DMS79 (cell line): Measurements from ENCODE around the gene LIAS.
"Not testable (repeated sequence)": the region's sequence is repeated elsewhere in the genome, so short reads cannot be mapped to it uniquely, and the experiment has no call there.

Experiments
- DNase-seq: peaks from one replicate; lab custom pipeline; 2025; lab: John Stamatoyannopoulos, UW

LIAS gene

DNA sequence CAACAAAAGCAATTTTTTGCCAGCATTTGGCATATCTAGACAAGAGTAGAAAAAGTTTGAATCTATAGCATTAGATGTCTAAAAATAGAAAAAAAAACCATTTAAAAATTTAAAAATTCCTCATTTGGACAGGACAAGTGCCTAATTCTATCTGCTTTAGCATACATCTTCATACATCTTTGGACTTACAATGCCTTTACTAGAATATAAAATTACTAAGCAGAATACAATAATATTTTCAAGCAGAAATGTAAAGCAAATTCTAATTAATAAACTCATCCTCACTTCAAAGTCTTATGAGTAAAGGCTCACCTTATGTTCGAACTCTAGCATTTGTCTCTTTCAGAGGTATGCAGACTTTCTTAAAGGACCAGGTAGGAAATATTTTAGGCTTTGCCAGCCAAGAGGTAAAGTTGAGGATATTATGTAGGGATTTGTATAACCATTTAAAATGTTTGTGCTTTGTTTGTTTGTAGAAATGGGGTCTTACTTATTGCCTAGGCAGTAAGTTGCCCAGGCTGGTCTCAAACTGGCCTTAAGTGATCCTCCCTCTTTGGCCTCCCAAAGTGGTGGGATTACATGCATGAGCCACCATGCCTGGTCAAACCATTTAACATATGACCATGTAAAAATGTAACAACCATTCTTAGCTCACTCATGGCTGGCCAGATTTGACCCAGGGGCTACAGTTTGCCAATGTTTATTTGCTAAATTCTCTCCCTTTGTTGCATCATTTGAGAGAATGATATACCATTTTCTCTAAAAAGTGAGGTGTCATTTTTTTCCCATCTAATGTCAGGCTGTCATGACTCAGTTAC is 39.3 kb downstream of the LIAS start:
- DNase-seq = no peak

GRCh38 chr4:39498727-39499020 is 39.8 kb downstream of the LIAS start:
- DNase-seq = no peak

DNA sequence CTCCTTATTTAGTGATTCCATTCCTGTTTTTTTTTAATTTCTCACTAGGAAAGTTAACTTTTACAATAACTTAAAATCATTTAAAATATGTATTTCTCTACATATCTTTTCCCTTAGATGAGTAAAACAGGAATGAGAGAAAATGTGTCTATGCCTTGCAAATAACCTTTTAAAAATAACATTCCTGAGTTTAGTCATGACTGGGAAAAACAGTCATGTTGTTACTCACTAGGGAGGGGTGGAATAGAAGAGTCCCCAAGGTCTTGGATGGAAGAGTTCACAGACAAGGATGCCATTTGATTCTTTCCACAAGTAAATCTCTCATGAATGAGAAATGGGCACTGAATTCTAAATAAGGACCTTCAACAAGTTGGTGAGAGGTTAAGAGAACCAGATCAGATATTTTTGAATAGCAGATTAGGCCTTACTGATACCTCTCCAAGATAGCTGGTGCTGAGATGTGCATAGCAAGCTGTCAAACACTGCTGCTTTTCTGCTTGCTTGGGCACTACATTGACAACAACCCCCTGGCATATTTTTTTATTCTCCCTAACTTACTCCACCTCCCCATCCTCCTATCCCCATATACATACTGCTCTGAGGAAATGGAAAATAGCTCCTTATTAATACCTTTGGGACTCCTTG is 43.3 kb downstream of the LIAS start:
- no peak for DNase-seq

DNA sequence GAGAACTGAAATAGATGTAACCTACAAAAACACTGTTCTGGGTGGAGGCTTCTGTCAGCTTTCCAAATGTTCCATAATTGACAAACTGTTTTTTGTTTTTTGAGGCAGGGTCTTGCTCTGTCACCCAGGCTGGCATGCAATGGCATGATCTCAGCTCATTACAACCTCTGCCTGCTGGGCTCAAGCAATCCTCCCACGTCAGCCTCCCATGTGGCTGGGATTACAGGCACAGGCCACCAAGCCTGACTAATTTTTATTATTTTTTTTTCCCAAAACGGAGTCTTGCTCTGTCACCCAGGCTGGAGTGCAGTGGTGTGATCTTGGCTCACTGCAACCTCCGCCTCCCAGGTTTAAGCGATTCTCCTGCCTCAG is 43.8 kb downstream of the LIAS start:
- DNase-seq = not testable (repeated sequence)

- no peak for DNase-seq
Measured at GRCh38 chr4:39504538-39504937, 45.7 kb downstream of the LIAS start.

GRCh38 chr4:39505581-39505980 is 46.7 kb downstream of the LIAS start:
- no peak for DNase-seq

DNA sequence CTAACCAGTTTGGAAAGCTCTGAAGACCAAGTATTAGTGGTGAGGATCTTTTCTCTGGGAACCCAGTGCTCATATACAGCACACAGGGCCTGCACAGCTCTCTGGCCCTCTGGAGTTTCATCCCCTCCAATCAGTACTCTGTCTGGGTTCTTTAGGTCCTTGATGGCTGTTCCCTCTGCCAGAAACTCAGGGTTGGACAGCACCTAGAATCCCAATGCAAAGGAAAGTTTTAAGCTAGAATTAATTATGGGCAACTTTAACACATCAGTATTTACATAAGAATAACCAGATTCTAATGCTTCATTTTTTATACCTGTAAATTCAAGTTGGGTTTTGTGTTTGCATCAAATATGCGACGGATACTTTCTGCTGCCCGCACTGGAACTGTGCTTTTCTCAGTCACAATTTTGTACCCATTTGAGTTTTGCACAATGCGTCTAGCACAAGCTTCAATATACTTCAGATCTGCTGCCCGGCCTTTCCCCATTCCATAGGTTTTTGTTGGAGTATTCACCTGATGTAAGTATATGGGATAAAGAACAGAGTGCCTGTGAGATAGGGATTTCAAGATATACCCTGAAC is 51.6 kb downstream of the LIAS start:
- no peak for DNase-seq

- not testable (repeated sequence) for DNase-seq
Measured at GRCh38 chr4:39514266-39514665, 55.4 kb downstream of the LIAS start.

- no peak for DNase-seq
Measured at GRCh38 chr4:39514888-39515401, 56.1 kb downstream of the LIAS start.

DNA sequence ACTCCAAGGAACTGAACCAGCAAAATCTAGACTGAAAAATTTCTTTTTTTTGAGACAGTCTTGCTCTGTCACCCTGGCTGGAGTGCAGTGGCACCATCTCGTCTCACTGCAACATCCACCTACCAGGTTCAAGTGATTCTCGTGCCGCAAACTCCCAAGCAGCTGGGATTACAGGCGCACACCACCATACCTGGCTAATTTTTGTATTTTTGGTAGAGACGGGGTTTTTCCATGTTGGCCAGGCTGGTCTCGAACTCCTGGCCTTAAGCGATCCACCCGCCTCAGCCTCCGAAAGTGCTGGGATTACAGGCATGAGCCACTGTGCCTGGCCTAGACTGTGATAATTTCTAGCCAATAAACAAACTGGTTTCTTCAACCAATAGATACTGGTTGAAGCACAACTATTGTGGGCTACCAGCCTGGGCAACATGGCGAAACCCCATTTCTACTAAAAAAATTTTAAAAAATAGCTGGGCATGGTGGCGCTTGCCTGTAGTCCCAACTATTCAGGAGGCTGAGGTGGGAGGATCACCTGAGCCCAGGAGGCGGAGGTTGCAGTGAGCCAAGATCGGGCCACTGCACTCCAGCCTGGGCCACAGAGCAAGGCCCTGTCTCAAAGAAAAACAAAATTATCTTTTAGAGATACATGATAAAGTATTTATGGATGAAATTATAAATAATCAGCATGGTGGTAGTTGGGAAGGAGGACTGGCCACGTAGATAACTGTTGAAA is 57.0 kb downstream of the LIAS start:
- DNase-seq = not testable (repeated sequence)

GRCh38 chr4:39516407-39516966 is 57.6 kb downstream of the LIAS start:
- no peak for DNase-seq

- no peak for DNase-seq
Measured at GRCh38 chr4:39518484-39518883, 59.6 kb downstream of the LIAS start.

DNA sequence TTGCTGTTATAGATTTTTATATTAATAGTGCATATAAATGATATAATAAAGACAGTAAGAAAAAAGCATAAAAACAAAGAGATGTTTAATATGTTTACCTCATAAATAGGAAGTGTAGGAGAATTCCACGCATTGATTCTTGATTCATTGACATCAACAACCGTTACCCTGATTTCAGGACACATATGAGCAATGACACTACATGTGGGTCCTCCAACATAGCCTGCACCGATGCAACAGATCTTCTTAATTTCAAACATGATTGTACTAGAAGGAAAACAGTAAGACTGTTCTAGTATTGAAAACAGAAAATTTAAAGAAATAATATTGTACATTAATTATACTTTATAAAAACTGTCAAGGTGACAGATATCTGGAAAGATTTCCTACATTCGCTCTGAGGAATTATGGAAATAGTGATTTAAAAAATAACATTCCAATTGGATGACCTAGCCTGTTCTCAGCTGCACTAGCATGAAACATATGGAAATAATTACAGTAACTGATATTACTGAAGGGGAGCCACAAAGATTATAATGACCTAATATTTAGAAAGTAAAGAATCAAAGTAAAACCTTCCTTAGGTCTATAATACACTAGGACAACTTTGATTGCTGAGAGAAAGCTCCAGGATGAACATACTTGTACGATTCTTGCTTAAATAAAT is 62.5 kb downstream of the LIAS start:
- DNase-seq = no peak

DNA sequence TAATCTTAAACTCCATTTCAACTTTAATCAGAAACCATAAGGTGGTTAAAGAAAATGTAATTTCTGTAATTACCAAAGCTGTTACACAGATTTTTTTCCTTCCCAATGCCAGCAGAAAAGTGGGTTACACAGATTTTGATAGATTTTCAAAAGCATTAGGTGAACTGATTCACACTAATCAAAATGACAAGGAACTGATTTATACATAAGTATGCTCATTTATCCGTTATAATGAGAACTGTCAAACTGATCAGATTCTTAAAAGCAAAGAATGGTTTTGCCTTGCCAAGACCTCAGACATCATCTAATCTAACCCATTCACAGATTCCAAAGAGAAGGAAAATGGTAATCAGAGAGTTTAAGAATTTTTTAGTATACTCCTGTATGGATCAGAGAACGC is 63.2 kb downstream of the LIAS start:
- no peak for DNase-seq

DNA sequence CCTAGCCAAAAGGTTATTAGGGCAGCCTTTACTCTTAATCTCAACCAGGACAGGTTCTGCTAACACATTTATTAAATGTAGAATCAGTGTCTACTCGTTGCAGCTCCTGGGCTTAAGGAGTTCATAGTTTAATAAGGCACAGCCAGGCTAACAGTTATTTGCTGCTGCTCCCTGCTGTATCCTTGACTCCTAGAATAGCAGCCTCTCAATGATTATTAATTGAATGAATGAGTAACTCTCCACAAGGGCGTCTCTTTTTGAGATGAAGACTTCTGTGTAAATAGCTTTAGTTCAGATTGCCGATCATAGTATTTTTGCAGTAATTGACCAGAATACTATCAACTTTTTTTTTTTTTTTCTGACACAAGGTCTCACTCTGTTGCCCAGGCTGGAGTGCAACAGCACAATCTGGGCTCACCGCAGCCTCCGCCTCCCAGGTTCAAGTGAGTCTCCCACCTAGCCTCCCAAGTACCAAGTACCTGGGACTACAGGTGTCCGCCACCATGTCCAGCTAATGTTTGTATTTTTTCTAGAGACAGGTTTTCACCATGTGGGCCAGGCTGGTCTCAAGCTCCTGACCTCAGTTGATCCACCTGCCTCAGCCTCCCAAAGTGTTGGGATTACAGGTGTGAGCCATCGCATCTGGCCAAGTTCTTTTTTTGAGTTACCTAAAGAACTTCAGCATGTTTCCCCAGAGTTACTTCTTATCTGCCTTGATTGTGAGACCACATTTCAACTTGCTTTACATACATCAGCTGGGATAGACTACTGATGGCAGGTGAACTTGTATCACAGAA is 65.5 kb downstream of the LIAS start:
- no peak for DNase-seq

DNA sequence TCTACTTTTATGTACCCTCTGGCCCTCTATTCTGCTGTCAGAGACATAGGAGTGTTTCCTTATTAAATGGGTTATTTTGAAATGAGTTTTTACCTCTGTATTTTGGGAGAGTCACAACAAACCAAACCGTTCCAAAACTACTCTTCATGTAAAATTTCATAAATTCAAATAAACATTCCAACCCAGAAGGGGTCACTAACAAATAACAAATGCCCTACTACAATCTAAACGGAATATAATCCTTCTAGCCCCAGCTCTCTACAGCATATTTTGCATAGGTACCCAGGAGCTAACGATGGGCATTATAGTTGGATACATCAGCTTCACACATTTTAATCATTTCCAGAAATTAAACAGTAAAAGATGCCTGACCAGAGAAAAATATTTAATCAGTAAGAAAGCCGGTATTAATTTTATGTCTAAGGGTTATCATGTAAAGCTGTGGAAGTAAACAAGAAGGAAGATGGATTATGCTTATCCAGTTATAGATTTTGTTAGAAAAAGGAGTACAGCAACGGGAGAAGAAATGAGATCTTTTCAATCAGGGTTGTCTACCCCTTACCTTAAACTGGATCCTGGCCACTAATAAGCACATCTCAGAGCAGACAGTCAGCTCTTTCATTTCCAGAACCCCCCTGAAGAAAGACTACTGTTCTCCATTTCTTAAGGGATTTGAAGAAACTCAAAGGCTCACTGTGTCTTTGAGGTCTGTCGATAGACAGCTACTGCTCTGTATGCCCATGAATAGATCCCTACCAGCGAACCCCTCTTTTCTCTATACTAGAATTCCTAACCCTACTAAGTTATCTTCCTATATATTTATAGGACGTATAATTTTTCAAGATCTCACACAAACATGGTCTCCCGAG is 67.2 kb downstream of the LIAS start:
- no peak for DNase-seq

GRCh38 chr4:39526765-39527295 is 68.0 kb downstream of the LIAS start:
- no peak for DNase-seq

GRCh38 chr4:39527296-39528060 is 68.6 kb downstream of the LIAS start, which contains the start of gene UGDH:
Gene UGDH, minus strand, starts transcription at chr4:39527439. Its CDS starts 5,927 bp downstream, at chr4:39521512.
- peak; percentile 82 for DNase-seq

- DNase-seq = peak; percentile 4
Measured at GRCh38 chr4:39528061-39528465, 69.2 kb downstream of the LIAS start.
